Right lobe of liver (tissue), 6 donors: Measurements from ENCODE around the gene PCNX1. TPM values are rescaled to one million over a fixed set of nuclear protein-coding genes. Genes with fewer than 3 reads are reported as not detected.
"Not testable (repeated sequence)": the region's sequence is repeated elsewhere in the genome, so short reads cannot be mapped to it uniquely, and the experiment has no call there.

Experiments
- ATAC-seq, 4 donors: fragments of 200-7000 bp; cut with Tn5 transposase; one replicate each; pipeline ENCODE4 v1.9.1; 2020; ENCODE audit warnings: mild to moderate bottlenecking in 4 of 4, moderate library complexity in 4 of 4
- DNase-seq, 3 donors: peaks; one replicate each; pipeline ENCODE4 v3.0.0-alpha.2; 2020
- H3K27ac ChIP-seq, 3 donors: fragments of 200-600 bp; one replicate each; pipeline ENCODE4 v1.8.0; 2022
- H3K27me3 ChIP-seq, 2 donors: fragments of 200-600 bp; one replicate each; pipeline ENCODE4 v1.8.0; 2022
- H3K36me3 ChIP-seq, 4 donors: fragments of 200-600 bp; sonication (generic) in 1 of 4; one replicate each; pipeline versions ENCODE4 v1.5.1 to v1.8.0; 2017 to 2022; ENCODE audit warnings: control low read depth in 1 of 4
- H3K4me1 ChIP-seq, 4 donors: fragments of 200-600 bp; sonication (generic) in 1 of 4; one replicate each; pipeline versions ENCODE4 v1.5.1 to v1.8.0; 2017 to 2022; ENCODE audit warnings: control low read depth in 1 of 4
- H3K4me3 ChIP-seq, 3 donors: fragments of 200-600 bp; one replicate each; pipeline ENCODE4 v1.8.0; 2022
- H3K9me3 ChIP-seq, 4 donors: fragments of 200-600 bp; sonication (generic) in 1 of 4; one replicate each; pipeline versions ENCODE4 v1.5.1 to v1.8.0; 2017 to 2022; ENCODE audit warnings: control low read depth in 1 of 4
- POLR2A ChIP-seq: fragments of 450-650 bp; IDR thresholded peaks from one replicate; pipeline ENCODE4 v1.6.1; 2017; ENCODE audit warnings: antibody characterized with exemption, mild to moderate bottlenecking
- WGBS: methylation state at CpG from one replicate; pipeline ENCODE4 v1.1.6; 2018; ENCODE audit warnings: low coverage, low lambda C conversion rate; ENCODE audit not compliant: insufficient coverage; ENCODE audit errors: missing lambda C conversion rate; 5-methylcytosine and 5-hydroxymethylcytosine counted together
- intact Hi-C, 2 donors: fragments of 100-400 bp; cut with DNase I; formaldehyde crosslinking; loops; one replicate each; pipeline versions ENCODE4 v1.11.2 to v1.14.1; 2022
- total RNA-seq, 6 experiments: library from RNA; depleted of rRNA in 2 of 6; stranded (reverse); fragments of >200 nt in 2 of 6; fragmentation: NEBNext Ultra II Directional in 3 of 6; extraction: Animal tissue kit (Norgen Biotek cat#: 25700) in 3 of 6; gene quantifications; one replicate each; pipeline versions ENCODE4 v1.1.0 to v1.2.4, GENCODE V29; 2016 to 2023
- TF ChIP-seq, protein P1 (sequence below), 4 donors: fragments of 200-600 bp in 3 of 4; fragments of 450-650 bp in 1 of 4; IDR thresholded peaks; one replicate each; pipeline versions ENCODE4 v1.5.1 to v1.8.0; 2016 to 2022; ENCODE audit warnings: antibody characterized with exemption in 4 of 4, mild to moderate bottlenecking in 2 of 4
- donor health status: DM: no; HTN: yes; CAD: no.
- donor health status: DM: no; HTN: no; CAD: no.
- donor health status: DM: no; HTN: no; CAD: no.
- donor health status: DM: no; HTN: yes; CAD: no.
- donor health status: DM: no; HTN: yes; CAD: no.

PCNX1 gene
- total RNA-seq, 6 experiments from 2014 or later = 25.4 to 33.2 (median 29.3) TPM

DNA sequence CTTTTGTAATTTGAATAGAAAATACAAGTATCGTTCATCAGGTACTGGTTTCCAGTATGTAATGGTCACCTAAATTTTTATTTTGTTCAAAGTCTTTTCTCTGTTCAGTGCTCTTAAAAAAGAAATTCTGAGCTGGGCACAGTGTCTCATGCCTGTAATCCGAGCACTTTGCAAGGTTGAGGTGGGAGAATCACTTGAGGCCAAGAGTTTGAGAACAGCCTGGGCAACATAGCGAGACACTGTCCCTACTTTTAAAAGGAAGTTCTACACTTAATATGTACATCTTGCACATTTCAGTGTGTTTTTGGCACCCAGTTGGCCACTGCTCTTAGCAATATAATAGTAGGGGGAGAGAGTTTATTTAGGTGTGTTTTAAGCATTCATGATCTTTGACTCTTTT is 27.9 kb downstream of the PCNX1 start:
- no peaks in the 10 kb centered on the region for H3K27me3 ChIP-seq
- H3K4me3 ChIP-seq = no peak overlapping the region
- TF ChIP-seq POLR2A = no peak
- TF ChIP-seq, protein P1, sequence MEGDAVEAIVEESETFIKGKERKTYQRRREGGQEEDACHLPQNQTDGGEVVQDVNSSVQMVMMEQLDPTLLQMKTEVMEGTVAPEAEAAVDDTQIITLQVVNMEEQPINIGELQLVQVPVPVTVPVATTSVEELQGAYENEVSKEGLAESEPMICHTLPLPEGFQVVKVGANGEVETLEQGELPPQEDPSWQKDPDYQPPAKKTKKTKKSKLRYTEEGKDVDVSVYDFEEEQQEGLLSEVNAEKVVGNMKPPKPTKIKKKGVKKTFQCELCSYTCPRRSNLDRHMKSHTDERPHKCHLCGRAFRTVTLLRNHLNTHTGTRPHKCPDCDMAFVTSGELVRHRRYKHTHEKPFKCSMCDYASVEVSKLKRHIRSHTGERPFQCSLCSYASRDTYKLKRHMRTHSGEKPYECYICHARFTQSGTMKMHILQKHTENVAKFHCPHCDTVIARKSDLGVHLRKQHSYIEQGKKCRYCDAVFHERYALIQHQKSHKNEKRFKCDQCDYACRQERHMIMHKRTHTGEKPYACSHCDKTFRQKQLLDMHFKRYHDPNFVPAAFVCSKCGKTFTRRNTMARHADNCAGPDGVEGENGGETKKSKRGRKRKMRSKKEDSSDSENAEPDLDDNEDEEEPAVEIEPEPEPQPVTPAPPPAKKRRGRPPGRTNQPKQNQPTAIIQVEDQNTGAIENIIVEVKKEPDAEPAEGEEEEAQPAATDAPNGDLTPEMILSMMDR (IDR thresholded peaks at IDR 0.05) = no peak
- H3K9me3 ChIP-seq = no peaks in the 10 kb centered on the region
- no peaks in the 10 kb centered on the region for H3K36me3 ChIP-seq
- peak; percentile 20 to 48 (median 29) for ATAC-seq
- intact Hi-C loops = no loop called here
- WGBS = 22% methylated on average over 3 of the region's 3 CpGs
- peak overlapping the region in 2 of 3 donors; percentile 14 to 65 for H3K27ac ChIP-seq
- DNase-seq = no peak
- H3K4me1 ChIP-seq = peaks cover 0 to 25% (median 9%) of the 10 kb centered on the region in 4 donors

DNA sequence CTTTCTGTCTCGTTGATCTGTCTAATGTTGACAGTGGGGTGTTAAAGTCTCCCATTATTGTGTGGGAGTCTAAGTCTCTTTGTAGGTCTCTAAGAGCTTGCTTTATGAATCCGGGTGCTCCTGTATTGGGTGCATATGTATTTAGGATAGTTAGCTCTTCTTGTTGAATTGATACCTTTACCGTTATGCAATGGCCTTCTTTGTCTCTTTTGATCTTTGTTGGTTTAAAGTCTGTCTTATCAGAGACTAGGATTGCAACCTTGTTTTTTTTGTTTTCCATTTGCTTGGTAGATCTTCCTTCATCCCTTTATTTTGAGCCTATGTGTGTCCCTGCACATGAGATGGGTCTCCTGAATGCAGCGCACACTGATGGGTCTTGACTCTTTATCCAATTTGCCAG is 32.4 kb downstream of the PCNX1 start:
- H3K27me3 ChIP-seq, H3K36me3 ChIP-seq, H3K4me3 ChIP-seq, H3K4me1 ChIP-seq, intact Hi-C loops, H3K9me3 ChIP-seq, ATAC-seq, DNase-seq, H3K27ac ChIP-seq: not testable (repeated sequence)
- 68% methylated on average over 3 of the region's 4 CpGs for WGBS

DNA sequence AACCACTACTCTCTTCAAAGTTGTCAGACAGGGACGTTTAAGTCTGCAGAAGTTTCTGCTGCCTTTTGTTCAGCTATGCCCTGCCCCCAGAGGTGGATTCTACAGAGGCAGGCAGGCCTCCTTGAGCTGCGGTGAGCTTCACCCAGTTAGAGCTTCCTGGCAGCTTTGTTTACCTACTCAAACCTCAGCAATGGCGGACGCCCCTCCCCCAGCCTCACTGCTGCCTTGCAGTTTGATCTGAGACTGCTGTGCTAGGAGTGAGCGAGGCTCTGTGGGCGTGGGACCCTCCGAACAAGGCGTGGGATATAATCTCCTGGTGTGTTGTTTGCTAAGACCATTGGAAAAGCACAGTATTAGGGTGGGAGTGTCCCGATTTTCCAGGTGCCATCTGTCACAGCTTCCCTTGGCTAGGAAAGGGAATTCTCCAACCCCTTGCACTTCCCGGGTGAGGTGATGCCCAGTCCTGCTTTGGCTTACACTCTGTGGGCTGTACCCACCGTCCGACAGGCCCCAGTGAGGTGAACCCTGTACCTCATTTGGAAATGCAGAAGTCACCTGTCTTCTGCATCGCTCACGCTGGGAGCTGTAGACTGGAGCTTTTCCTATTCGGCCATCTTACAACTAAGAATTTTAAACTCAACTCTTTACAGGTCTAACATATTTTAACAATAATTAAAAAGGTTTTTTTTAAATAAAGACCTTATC is 34.5 kb downstream of the PCNX1 start:
- peak in 1 of 3 donors; percentile 24 for DNase-seq
- H3K4me1 ChIP-seq, intact Hi-C loops, H3K36me3 ChIP-seq, H3K27me3 ChIP-seq, H3K4me3 ChIP-seq, H3K27ac ChIP-seq, ATAC-seq, H3K9me3 ChIP-seq: not testable (repeated sequence)
- 81% methylated on average over 9 of the region's 15 CpGs for WGBS

DNA sequence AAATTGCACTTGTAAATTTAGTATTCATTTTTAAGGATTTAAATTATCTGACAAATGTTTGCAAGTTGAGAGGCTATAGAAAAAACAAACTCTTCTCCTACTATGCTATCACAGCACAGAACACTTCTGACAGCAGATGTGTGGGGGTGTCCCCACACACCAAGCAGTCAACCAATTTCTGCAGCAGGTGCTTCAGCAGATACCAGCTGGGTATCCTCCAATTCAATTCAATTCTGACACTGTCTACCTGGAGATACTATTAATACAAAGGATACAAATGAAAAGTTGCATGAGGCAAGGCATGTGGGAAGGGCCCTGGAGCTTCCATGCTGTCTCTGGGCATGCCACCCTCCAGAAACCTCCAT is 35.1 kb downstream of the PCNX1 start:
- Histone ChIP-seq H3K36me3 (peaks cover 0 to 4% (median 0%) of the 10 kb centered on the region in 4 donors), H3K27ac (no peak overlapping the region), H3K27me3 (no peaks in the 10 kb centered on the region), H3K4me1 (no peaks in the 10 kb centered on the region), H3K4me3 (no peak overlapping the region), H3K9me3 (peaks cover 0 to 7% (median 0%) of the 10 kb centered on the region in 4 donors)
- DNase-seq = no peak
- TF ChIP-seq, protein P1 (IDR thresholded peaks at IDR 0.05) = no peak
- no peak for TF ChIP-seq POLR2A
- ATAC-seq = no peak
- intact Hi-C loops = no loop called here

DNA sequence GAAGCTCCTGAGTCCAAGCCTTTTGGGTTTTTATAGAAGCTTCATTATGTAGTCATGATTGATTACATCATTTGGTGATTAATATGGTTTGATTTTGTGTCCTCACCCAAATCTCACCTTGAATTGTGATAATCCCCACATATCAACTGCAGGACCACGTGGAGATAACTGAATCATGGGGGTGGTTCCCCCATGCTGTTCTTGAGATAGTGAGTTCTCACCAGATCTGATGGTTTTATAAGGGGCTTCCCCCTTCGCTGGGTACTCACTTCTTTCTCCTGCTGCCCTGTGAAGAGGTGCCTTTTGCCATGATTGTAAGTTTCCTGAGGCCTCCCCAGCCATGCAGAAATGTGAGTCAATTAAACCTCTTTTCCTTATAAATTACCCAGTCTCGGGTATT is 35.5 kb downstream of the PCNX1 start:
- H3K27ac ChIP-seq, H3K9me3 ChIP-seq, H3K36me3 ChIP-seq, DNase-seq, intact Hi-C loops, H3K4me3 ChIP-seq, H3K4me1 ChIP-seq, ATAC-seq, H3K27me3 ChIP-seq: not testable (repeated sequence)
- WGBS = 86% methylated on average over 3 of the region's 3 CpGs

DNA sequence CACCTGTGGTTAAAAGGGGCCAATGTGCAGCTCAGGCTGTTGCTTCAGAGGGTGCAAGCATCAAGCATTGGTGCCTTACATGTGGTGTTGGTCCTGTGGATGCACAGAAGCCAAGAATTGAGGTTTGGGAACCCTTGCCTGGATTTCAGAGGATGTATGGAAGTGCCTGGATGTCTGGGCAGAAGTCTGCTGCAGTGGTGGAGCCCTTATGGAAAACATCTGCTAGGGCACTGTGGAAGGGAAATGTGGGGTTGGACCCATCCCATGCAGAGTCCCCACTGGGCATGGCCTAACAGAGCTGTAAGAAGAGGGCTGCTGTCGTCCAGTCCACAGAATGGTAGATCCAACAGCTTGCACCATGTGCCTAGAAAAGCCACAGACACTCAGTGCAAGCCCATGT is 36.6 kb downstream of the PCNX1 start:
- TF ChIP-seq, protein P1 (IDR thresholded peaks at IDR 0.05) = no peak
- TF ChIP-seq POLR2A = no peak

More for the DNA sequence above, 36.6 kb downstream of the PCNX1 start:
- Histone ChIP-seq H3K27ac (no peak overlapping the region), H3K4me3 (no peak overlapping the region), H3K4me1 (no peaks in the 10 kb centered on the region), H3K36me3 (peaks cover 0 to 6% (median 3%) of the 10 kb centered on the region in 4 donors), H3K9me3 (peaks cover 0 to 13% (median 3%) of the 10 kb centered on the region in 4 donors), H3K27me3 (no peaks in the 10 kb centered on the region)
- no peak for DNase-seq
- intact Hi-C loops = no loop called here
- WGBS = no CpG with 5 or more reads among the region's 1 CpG
- ATAC-seq = no peak
